ENCODE data around the gene AQP9. TPM values are rescaled to one million over a fixed set of nuclear protein-coding genes. Genes with fewer than 3 reads are reported as not detected.
A peak's percentile ranks its signal among the peaks of the same experiment; 100 is the strongest.
"Not testable (repeated sequence)": the region's sequence is repeated elsewhere in the genome, so short reads cannot be mapped to it uniquely, and the experiment has no call there.

Gene AQP9
- total RNA-seq, 1 donor from 2014 or later, result 0.13 TPM

DNA sequence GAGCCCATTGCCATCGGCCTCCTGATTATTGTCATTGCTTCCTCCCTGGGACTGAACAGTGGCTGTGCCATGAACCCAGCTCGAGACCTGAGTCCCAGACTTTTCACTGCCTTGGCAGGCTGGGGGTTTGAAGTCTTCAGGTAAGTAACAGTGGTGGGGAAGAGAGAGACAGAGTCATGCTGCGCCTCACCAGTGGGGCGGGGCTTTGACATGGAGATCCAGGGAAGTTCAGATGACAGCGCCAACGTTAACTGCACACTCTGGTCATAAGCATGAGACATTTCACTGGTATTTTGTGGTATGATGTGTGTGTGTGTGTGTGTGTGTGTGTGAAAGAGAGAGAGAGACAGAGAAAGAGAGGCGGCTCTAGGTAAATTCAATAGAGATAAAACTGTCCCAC lies 41.0 kb downstream of the AQP9 start:
- peak; percentile 9 for DNase-seq (ENCODE audit: low read depth)

DNA sequence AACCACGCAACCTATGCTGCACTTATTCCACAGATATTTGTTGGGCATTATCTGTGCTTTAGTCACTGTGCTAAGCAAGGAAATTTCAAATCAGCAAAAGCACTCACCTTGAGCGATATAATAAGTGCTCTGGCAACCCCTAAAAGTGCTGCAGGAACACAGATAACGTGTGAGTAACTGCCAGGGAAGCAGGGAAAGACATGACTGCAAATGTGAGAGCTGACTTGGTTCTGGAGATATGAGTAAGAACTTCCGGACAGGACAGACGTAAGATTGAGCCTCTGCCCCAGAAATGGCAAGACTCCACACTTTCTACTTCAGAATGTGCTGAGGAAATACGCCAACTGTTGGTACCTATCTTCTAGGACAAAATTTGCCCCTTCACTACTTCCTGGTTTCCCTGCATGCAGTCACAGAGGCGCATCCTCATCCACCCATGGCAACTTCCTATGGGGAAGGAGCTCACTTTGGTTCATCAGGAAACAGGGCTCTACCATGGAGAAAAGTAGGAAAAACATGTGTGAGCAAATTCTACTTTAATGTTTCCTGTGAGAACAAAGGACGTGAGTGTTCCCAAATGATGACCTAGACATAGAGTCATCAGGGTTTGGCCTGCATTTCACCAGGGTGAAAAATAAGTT lies 41.7 kb downstream of the AQP9 start:
- no peak for DNase-seq (ENCODE audit: low read depth)

DNA sequence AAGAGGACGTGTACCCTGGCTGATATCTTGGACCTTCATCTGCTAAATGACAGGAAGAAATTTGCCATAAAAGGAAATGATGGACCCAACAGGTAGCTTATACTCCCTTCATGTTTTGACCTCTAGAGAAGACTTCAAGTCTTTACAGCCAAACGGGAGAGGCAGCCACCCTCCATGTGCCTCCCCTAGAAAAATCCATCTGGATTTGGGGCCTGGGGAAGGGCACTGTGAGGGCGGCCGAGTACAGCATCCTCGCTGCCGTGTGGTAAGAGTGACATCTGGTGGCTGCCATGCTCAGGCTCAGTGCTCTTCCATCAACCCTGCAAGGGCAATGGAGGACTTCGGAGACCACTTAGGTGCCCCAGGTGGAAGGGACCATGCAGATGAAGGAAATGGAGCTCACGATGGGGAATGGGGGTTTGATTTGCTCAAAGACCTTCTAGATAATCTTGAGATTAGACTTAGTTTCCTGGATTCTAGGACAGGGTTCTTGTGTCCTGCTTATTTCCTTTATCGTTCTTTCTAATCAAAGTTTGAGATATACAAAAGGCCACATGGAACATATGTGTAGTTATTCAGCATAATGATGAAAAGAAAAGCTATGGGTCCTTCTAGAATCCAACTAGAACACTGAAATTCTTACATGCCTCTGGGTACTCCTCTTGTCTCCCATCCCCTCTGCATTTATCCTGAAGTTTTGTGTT lies 44.4 kb downstream of the AQP9 start:
- DNase-seq (ENCODE audit: low read depth), result peak; percentile 60

DNA sequence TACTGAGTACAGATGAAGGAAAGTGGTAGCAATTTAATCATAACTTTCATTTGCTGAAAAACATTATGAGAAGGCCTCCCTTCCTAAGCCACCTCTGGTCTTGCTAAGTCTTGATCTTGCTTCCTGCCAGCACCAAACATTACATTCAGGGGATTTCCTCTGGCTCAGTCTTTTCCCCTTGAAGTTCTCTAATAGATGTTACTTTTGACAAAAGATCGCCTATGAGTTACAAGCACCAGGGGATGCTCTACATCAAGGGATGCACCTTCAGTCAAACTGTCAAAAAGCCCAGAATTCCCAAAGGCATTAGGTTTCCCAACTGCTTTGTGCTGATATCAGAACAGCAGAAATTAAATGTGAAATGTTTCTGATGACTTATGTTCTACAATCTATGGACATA lies 47.3 kb downstream of the AQP9 start:
- no peak for DNase-seq (ENCODE audit: low read depth)

DNA sequence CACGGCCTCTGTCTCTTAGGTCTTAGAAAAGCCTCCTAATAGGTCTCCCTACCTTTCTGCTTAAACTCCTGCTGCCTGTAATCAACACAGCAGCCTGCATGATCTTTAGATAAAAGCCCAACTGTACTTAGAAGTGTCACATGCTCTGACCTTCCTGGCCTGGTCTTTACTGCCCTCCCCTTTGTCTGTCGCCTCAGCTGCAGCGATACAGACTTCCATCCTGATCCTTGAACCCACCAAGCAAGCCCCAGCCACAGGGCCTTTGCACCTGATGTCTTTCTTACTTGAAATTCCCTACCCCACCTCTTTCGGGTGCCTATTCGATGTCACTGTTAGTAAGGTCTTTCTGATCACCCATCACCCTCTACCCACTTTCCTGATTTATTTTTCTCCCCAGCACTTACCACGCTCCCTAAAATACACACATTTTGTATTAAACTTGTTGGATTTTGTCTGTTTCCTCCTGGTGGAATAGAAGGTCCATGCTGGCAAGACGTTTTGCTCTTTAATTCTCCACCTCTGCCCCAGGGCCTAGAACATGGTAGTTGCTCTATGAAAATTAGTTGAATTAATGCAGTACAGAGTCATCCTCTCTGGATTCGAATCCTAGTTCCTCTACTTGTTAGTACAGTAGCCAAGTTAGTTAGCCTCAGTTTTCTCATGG lies 51.1 kb downstream of the AQP9 start:
- no peak for DNase-seq (ENCODE audit: low read depth)

DNA sequence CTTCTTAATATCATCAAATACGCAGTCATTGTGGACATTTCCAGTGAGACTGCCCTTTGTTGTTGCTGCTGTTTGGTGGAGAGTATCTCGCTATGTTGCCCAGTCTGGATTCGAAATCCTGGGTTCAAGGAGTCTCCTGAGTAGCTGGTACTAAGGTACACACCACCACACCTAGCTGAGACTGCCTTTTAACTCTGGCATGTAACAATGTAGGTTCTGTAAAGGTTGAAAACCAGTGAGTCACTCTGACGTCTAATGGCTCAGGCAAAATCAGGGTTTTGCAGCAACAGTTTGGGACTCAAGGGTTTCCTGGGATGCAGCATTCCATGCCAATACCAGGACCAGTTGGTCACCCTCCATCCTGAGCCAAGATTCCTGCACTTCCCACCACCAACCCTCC lies 52.2 kb downstream of the AQP9 start:
- no peak for DNase-seq (ENCODE audit: low read depth)

DNA sequence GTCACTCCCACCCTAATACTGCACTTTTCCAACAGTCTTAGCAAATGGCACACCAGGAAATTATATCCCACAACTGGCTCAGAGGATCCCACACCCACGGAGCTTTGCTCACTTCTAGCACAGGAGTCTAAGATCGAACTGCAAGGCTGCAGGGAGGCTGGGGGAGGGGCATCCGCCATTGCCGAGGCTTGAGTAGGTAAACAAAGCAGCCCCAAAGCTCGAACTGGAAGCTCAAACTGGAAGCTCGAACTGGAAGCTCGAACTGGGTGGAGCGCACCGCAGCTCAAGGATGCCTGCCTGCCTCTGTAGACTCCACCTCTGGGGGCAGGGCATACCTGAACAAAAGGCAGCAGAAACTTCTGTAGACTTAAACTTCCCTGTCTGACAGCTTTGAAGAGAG lies 55.5 kb downstream of the AQP9 start:
- not testable (repeated sequence) for DNase-seq (ENCODE audit: low read depth)

DNA sequence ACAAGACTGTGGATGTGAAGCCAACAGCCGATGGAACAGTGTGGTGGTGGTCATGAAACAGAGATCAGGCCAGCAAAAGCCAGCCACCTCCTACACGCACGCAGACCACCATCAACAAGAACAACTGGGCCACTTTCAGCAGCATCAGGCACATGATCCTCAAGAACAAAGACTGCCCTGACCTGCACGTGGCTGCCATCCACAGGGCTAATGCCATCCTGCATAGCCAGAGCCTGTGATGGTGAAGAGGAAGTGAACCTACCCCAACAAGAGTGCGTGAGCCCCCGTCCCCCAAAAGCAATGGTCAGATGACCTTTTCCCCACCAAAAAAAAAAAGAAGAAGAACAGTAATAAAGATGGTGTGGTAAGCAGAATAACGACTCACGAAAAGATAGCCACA lies 62.6 kb downstream of the AQP9 start:
- peak; percentile 47 for DNase-seq (ENCODE audit: low read depth)

DNA sequence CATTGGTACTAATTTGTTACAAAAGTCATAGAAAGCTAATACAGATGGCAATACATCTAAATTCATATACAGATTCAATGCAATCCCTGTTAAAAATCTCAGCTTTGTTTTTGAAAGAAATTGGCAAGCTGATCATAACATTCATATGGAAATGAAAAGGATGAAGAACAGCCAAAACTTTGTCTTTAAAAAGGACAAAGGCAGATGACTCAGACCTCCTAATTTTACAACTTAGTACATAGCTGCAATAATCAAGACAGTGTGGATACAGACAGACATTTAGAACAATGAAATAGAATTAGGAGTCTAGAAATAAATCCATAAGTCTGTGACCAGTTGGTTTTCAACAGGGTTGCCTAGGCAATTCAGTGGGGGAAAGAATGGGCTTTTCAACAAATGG lies 63.3 kb downstream of the AQP9 start:
- DNase-seq (ENCODE audit: low read depth), result no peak

DNA sequence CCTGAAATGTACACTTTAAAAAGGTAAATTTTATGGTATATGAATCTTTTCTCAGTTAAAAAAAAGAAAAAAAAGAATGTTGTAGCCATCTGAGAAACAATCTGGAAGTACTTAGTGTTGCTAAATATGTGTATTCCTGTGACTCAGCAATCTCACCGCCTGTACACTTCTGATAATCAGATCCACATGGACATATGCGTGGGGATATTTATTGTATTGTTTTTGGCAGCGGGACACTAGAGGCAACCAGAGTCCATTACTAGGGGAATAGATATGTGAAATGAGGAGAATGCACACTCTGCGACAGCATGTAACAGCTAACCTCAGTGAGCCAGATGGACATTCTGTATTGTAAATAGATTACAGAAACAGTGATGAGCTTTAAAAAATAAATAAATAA lies 65.4 kb downstream of the AQP9 start:
- peak; percentile 37 for DNase-seq (ENCODE audit: low read depth)

DNA sequence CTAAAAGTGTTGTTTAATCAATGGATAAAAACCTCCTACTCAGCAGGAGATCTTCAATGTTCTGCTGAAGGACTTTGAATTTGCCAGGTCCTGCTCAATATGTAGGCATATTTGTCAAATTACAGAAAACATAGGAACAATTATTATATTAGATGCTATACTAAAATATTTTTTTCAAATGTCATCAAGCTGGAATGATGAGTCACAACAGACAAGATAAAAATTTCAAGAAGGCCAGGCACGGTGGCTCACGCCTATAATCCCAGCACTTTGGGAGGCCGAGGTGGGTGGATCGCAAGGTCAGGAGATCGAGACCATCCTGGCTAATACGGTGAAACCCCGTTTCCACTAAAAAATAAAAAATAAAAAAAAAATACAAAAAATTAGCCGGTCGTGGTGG lies 68.0 kb downstream of the AQP9 start:
- DNase-seq (ENCODE audit: low read depth), result no peak

DNA sequence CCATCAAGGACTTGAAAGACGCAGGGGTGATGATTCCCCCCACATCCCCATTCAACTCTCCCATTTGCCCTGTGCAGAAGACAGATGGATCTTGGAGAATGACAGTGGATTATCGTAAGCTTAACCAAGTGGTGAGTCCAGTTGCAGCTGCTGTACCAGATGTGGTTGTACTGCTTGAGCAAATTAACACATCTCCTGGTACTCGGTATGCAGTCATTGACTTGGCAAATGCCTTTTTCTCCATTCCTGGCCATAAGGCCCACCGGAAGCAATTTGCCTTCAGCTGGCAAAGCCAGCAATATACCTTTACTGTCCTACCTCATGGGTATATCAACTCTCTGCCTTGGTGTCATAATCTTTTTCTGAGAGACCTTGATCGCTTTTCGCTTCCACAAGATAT lies 70.0 kb downstream of the AQP9 start:
- not testable (repeated sequence) for DNase-seq (ENCODE audit: low read depth)

DNA sequence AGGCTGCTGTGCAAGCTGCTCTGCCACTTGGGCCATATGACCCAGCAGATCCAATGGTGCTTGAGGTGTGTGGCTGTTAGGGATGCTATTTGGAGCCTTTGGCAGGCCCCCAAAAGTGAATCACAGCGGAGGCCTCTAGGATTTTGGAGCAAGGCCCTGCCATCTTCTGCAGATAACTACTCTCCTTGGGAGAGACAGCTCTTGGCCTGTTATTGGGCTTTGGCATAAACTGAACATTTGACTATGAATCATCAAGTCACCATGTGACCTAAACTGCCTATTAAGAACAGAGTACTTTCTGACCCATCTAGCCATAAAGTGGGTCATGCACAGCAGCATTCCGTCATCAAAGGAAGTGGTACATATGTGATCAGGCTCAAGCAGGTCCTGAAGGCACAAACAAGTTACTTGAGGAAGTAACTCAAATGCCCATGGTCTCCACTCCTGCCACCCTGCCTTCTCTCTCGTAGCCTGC lies 70.9 kb downstream of the AQP9 start:
- DNase-seq (ENCODE audit: low read depth), result peak; percentile 26

DNA sequence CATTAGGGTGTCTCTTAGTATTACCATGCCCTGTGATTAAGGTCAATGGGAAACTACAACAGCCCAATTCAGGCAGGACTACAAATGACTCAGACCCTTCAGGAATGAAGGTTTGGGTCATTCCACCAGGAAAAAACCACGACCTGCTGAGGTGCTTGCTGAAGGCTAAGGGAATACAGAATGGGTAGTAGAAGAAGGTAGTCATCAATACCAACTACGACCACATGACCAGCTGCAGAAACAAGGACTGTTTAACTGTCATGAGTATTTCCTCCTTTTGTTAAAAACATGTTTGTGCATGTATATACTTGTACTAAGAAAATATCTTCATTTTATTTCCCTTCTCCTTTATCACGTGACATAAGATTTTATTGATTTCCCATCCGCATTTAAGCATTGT lies 71.8 kb downstream of the AQP9 start:
- DNase-seq (ENCODE audit: low read depth), result not testable (repeated sequence)

DNA sequence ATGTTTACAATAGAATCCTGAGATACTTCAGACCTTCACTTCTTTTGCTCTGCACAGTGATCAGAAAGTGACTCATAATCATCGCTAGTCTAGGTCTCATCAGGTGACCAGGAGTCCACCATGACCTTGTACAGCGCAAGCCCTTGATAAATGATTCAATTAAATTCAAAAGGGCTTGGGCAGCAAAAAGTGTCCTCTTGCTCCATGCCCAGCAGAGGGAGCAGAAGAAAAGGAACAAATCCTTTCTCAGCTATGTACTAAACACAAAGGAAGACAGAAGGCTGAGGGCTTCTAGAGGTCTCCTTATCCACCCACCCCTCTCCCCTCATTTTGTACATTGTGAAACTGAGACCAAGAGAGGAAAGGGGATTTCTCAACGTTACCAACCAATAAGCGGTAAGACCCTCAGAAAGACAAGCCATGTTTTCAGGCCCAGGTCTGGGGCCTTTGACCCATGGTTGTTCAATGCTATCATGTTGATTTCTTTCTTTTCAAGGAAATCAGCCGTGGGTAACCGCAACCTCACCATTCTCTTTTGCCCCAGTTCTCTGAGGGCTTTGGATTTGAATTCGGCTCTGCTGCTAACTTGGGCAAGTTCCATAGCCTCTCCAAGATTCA lies 74.8 kb downstream of the AQP9 start:
- DNase-seq (ENCODE audit: low read depth), result peak; percentile 70

DNA sequence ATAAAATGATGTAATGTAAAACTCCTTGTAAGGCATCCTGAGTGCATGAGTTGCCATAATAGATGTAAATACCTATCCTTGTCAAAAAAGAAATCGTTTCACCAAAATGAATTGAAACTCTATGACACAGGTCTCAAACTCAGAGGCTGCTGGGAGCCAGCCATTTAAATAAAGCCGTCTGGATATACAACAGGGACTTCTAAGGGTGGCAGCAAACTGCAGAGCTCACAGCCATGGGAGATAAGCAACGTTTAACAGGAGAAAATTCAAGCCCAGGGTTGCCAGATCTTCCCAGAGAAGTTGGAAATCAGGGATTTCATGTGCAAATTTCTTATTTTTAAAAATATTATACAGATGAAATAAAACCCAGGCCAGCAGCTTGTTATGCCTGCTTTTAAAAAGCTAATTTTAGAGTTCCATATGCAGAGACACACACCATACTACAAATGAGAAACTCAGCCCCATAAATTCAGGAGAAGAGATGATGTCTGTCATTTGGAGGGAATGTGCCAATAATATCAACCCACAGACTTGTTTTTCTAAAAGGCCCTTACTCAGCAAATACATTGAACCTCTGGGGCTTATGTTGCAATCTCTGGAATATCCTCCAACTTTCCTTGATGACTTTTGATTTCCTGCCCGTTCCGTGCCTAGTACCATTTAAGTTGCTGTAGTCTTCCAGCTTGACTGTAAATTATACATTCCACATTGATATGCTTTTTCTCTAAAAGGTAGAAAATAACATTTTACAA lies 75.6 kb downstream of the AQP9 start:
- no peak for DNase-seq (ENCODE audit: low read depth)

DNA sequence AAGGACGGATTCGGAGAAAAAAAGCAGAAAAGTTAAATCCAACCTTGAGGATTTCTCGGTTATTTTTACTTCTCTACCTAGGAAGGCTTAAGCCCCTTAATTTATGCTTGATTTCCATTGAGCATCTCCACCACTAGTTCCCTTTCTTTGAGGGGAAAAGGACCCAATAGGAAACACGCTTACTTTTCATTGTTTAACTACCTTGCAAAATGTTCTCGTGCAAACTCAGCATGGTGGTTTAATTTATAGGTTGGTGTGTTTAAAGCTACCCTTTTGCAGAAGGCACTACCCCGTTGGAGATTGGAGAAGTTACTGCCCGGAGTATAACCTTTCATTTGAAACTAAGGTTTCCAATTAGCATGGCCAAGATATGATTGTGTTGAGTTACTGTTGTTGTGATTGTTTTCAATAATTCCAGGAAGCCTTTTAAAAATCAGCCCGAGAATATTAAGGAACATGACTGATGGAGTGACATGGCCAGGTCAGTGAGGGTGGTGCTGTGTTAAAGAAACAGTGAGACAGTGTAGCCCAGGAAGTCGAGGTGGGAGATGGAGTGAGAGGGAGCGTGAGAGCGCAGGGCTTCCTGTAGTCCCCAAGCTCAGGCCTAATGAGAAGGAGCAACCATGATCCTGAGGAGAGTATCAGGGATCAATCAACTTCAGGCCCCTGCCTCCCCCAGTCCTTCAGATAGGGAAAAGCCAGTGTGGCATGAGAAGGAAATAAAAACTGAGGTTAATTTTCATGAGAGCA lies 76.6 kb downstream of the AQP9 start:
- no peak for DNase-seq (ENCODE audit: low read depth)

DNA sequence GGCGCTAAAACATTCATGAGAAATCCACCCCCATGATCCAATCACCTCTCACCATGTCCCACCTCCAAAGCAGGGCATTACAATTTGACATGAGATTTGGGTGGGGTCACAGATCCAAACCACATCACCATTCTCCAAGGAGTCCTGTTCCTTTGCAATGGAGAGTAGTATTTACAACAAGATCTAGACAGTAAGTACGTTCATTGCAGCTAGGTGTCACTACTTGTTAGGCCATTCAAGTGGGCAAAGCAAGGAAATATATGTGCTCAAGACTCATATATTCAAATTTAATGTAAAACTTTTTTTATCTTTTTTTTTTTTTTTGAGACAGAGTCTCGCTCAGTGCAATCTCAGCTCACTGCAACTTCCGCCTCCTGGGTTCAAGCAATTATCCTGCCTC lies 79.3 kb downstream of the AQP9 start:
- no peak for DNase-seq (ENCODE audit: low read depth)

DNA sequence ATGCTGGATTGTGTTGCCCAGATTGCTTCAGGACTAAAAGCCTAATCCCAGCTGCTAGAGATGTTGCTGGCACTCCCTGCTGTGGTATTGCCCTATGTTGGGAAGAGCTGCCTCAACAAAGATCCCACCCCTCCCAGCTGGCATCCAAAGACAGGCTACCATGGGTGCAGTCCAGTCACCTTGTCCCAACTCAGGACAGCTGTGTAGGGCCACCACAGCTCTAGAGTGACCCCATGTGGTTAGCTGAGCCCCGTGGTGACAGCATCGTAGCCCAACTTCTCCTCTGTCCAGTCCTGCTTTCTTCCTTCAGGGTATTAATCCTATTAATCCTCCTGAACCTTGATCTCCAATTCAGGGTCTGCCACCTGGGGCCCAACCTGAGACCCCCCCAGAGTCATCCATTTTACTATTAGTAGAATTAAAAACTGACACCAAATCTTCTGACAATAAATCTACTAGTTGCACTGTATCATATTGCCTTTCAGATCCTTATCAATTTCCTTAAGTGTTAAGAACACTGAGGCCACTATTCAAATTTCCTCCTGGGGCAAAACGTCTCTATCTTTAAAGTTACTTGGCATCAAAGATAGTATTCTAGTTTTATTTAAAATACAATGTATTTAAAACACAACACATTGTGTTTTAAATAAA lies 83.5 kb downstream of the AQP9 start:
- peak; percentile 90 for DNase-seq (ENCODE audit: low read depth)

DNA sequence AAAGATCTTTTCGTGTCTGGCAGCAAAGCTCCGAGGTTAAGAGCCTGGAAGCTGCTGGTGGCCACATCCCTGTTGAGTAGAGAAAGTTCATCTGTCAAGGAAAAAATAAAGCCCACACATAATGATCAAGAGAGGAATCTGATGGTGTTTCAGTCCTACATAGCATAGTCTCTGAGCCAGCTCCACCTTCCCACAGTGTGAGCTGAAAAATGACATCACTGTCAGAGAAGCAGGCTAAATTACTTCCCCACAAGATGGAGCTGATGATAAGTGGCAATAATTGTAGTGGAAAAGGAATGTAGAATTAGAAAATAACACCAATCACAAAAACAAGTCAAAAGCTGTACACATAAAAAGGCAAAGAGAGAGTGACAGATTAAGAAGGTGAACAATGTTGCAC lies 84.5 kb downstream of the AQP9 start:
- peak; percentile 40 for DNase-seq (ENCODE audit: low read depth)

Data from myocyte (in vitro differentiated cells).